Hematopoietic multipotent progenitor cell (in vitro differentiated cells): ENCODE results near the gene MARCHF2. TPM values are rescaled to one million over a fixed set of nuclear protein-coding genes. Genes with fewer than 3 reads are reported as not detected.
A peak's percentile ranks its signal among the peaks of the same experiment; 100 is the strongest.
"Not testable (repeated sequence)": the region's sequence is repeated elsewhere in the genome, so short reads cannot be mapped to it uniquely, and the experiment has no call there.

Source experiments
- DNase-seq, 3 donors: peaks; one replicate each; pipeline ENCODE4 v3.0.0-alpha.2; 2011 to 2015; ENCODE audit warnings: low read depth in 2 of 3, low spot score in 2 of 3
- total RNA-seq: library from RNA; depleted of rRNA; stranded (reverse); fragments of >200 nt; gene quantifications from one replicate; pipeline ENCODE4 v1.2.3, GENCODE V29; 2012

The MARCHF2 gene
- total RNA-seq, 1 donor: 103 TPM

GRCh38 chr19:8404391-8405151 lies 8.5 kb upstream of the MARCHF2 start:
- no peak for DNase-seq

DNA sequence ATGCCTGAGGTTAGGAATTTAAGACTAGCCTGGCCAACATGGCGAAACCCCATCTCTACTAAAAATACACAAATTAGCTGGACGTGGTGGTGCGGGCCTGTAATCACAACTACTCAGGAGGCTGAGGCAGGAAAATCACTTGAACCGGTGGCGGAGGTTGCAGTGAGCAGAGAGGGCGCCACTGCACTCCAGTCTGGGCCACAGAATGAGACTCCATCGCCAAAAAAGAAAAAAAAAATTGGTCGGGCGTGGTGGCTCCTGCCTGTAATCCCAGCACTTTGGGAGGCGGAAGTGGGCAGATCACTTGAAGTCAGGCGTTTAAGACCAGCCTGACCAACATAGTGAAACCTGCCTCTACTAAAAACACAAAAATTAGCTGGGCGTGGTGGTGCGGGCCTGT lies 2.4 kb upstream of the MARCHF2 start:
- not testable (repeated sequence) for DNase-seq

DNA sequence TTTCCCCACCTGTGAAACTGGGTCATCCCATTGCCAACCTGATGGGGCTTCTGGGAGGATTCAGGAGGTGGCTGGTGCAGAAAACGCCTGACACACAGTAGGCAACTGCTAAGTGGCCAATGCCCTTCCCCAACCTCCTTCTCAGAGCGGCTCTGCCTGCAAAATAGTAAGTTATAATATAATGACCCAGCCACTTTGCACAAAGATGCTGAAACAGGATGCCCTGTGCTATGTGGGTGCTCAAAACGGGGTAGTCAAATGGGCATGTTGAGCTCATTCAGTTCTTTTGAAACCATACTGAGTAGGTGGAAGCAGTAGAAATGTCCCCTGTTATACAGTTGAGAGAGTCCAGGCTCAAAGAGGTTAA lies 507 bp downstream of the MARCHF2 start:
- DNase-seq: peak in 1 of 3 donors; percentile 9

- DNase-seq: no peak
Measured at GRCh38 chr19:8416796-8417195, 3.7 kb downstream of the MARCHF2 start.

DNA sequence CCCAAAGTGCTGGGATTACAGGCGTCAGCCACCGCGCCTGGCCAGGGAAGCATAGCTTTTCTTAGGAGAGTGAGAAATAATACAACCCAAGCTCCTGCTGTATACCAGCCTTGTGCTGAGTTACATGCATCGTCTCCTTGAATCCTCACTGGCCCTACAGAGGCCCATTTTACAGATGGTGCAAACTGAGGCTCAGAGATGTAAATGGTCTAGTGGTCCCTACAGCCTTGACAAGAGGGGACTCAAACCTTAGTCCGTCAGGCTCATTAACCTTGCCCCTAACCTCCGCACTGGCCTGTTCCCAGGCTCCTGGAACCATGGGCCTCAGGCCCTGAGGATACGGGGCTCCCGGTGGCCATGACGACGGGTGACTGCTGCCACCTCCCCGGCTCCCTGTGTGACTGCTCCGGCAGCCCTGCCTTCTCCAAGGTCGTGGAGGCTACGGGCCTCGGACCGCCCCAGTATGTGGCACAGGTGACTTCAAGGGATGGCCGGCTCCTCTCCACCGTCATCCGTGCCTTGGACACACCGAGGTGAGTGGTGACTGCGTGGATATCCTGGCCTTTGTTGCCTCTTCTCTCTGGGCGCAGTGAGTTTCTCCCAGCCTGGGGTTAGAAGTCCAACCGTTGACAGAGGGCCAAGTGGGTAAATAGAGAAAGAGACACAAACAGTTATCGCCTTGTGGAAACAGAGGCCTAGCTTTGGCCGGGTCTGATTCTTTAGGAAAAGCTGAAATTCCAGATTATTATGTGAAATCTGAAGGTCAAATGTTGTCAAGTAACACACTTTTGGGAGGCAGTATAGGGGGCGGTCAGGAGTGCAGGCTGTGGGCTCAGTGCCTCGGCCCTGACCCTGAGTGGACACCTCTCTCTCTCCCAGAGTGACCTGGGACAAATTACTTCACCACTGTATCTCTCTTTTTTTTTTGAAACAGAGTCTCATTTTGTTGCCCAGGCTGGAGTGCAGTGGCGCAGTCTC lies 8.7 kb downstream of the MARCHF2 start:
- DNase-seq: no peak

- peak in 2 of 3 donors; percentile 45 to 51 for DNase-seq
Measured at GRCh38 chr19:8423817-8424223, 10.7 kb downstream of the MARCHF2 start.

- not testable (repeated sequence) for DNase-seq
Measured at GRCh38 chr19:8425331-8425730, 12.2 kb downstream of the MARCHF2 start.

- DNase-seq: no peak
Measured at GRCh38 chr19:8426283-8426682, 13.2 kb downstream of the MARCHF2 start.

DNA sequence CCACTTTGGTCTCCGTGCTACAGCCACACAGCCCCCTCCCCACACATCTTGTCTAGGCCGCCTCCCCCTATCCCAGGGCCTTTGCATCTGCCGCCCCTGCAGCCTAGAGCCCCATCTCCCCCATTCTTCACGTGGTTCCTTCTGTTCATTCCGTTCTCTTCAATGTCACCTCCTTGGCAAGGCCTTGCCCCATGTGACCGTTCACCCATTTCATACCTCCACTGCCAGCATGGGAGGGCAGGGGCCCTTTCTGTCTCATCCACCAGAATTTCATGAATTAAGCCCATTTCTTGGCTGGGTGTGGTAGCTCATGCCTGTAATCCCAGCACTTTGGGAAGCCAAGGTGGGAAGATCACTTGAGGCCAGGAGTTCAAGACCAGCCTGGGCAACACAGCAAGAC lies 15.9 kb downstream of the MARCHF2 start:
- DNase-seq: no peak

- no peak for DNase-seq
Measured at GRCh38 chr19:8429826-8430225, 16.7 kb downstream of the MARCHF2 start.

- DNase-seq: no peak
Measured at GRCh38 chr19:8430650-8431049, 17.5 kb downstream of the MARCHF2 start.

DNA sequence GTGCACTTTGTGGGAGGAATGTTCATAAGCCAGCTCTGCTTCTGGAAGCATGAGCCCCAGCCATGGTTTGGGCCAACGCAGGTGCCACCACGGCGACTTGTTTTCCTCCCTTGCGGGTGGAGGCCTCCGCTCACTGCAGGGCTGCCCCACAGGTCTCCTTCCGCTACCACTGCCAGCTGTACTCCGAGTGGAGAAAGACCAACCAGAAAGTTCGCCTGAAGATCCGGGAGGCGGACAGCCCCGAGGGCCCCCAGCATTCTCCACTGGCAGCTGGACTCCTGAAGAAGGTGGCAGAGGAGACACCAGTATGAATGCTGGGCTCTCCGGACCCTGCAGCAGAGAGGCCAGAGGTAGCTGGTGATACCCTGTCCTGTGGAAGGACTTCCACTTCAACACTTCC lies 25.1 kb downstream of the MARCHF2 start:
- DNase-seq: no peak

- DNase-seq: no peak
Measured at GRCh38 chr19:8441725-8442544, 28.8 kb downstream of the MARCHF2 start.

- DNase-seq: not testable (repeated sequence)
Measured at GRCh38 chr19:8444140-8444676, 31.1 kb downstream of the MARCHF2 start.

DNA sequence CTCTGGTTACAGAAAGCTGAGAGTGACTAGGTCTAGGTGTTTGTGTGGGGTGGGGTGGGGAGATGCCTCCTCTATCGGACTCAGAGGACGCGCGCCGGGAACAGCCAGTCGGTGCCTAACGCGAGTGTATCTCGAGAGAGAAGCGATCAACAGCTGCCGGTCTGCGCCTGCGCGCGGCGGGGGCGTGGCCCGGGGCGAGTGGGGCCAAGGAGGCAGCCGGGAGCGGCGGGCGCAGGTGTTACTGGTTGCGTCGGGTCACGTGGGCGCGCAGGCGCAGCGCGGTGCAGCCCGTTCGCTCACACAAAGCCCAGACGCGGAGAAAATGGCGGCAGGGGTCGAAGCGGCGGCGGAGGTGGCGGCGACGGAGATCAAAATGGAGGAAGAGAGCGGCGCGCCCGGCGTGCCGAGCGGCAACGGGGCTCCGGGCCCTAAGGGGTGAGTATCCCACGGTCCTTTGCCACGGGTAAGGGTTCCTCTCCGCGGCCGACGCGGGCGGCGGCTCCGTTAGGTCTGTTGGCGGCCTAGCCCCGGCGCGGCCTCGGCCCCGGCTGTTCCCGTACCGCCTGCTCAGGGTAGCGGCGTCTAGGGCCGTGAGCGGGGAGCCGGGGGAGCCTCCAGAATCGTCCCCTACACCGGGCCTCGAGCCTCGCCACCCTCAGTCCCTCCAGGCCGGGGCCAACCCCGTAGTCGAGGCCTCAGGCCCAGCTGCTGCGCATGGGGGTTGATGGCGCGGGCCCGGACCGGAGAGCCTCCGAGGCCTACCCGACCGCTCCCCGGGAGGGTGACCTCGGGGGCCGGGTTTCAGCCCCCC lies 31.8 kb downstream of the MARCHF2 start, which contains the start of gene HNRNPM:
TSS of gene HNRNPM (plus strand) at position 299 of the 811 bp plus-strand sequence. CDS start at position 323, 24 bp downstream.
- peak; percentile 98 to 99 (median 98) for DNase-seq

DNA sequence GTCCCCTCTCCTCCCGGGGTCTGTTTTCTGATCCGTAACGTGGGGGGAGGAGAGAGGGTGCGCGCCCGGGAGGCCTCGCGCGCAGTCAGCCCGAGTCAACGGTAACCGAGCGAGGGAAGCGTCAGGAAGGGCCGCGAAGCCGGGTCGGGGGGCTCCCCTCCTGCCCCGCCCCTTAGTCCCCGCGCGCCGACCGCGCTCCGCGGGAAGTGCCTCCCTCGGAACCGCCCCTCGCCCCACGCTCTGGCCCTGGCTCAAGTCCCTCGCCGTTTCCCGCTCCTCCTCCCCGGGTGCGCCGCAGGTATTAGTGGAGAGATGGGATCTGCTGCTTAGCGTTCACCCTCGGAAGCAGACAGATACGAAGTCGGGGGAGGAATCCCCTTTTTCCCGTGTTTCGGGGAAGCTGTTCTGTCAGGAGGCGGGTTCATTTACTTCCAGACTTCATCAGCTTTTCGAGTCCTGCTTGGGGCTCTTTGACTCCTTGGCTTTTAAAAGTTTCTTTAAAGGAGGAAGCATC lies 32.4 kb downstream of the MARCHF2 start:
- DNase-seq: peak in 2 of 3 donors; percentile 47 to 49

- no peak for DNase-seq
Measured at GRCh38 chr19:8446061-8446709, 33.1 kb downstream of the MARCHF2 start.

GRCh38 chr19:8449830-8450229 lies 36.7 kb downstream of the MARCHF2 start:
- DNase-seq: no peak

DNA sequence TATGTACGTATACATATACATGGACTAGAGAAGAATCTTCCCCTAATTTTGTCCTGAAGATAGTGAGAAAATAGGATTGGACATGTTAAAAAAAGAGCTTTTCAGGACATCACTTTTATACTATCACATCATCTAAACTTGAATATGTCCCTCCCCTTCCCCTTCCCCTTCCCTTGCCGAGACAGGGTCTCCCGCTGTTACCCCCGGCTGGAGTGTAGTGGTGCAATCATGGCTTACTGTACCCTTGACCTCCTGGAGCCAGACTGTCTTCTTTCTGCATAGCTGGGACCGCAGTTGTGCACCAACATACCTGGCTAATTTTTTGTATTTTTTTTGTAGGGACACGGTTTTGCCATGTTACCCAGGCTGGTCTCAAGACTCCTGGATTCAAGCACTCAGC lies 38.3 kb downstream of the MARCHF2 start:
- no peak for DNase-seq
